NCI-H2196 (cell line): Measurements from ENCODE around the gene BAHCC1.
A peak's percentile ranks its signal among the peaks of the same experiment; 100 is the strongest.
"Not testable (repeated sequence)": the region's sequence is repeated elsewhere in the genome, so short reads cannot be mapped to it uniquely, and the experiment has no call there.

Source experiments
- DNase-seq: peaks from one replicate; lab custom pipeline; 2025; ENCODE audit not compliant: unreplicated experiment; lab: John Stamatoyannopoulos, UW

Gene BAHCC1

GRCh38 chr17:81394921-81395599, at the start of gene BAHCC1:
BAHCC1 (plus strand) TSS chr17:81395457; CDS start chr17:81399740, 4,283 bp downstream.
- DNase-seq = peak; percentile 100

- peak; percentile 100 for DNase-seq
Observed at GRCh38 chr17:81346090-81346907, 49.0 kb upstream of the BAHCC1 start.

GRCh38 chr17:81346908-81347349, 48.3 kb upstream of the BAHCC1 start:
- no peak for DNase-seq

- DNase-seq = no peak
Observed at GRCh38 chr17:81347437-81347836, 47.8 kb upstream of the BAHCC1 start.

DNA sequence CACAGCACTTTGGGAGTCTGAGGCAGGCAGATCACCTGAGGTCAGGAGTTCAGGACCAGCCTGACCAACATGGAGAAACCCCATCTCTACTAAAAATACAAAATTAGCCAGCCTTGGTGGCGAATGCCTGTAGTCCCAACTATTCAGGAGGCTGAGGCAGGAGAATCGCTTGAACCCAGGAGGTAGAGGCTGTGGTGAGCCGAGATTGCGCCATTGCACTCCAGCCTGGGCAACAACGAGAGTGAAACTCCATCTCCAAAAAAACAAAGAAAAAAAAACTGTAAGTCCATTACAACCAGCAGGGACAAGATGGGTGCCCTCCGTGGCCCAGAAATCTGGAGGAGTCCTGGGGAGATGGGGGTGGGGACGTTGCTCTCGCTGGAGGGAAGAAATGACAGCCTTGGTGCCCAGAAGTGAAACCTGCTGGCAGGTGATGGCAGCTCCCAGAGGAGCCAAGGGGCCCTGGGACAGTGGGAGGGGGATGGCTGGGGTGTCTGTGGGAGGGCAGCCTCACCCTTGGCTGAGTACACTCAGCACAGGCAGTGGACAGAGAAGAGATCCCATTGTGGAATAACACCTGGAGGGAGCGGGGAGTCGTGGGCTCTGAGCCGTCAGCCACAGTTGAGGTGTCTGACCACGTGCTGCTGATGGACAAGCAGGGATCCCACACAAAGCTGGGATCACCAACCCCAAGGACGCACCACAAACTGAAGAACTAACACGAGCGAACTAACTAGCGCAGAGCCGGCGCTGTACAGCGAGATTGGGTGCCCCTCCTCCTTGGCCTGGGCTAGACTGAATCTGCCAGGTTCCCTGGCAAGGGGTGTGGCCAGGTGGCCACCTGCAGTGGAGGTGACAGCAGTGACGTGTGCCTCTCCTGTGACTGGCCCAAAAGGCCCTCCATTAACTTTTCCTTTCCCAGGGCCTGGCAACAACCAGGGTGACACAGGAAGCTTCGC, 46.9 kb upstream of the BAHCC1 start:
- no peak for DNase-seq

- no peak for DNase-seq
Observed at GRCh38 chr17:81349397-81350319, 45.6 kb upstream of the BAHCC1 start.

GRCh38 chr17:81350320-81350890, 44.9 kb upstream of the BAHCC1 start:
- no peak for DNase-seq

GRCh38 chr17:81351329-81352052, 43.8 kb upstream of the BAHCC1 start:
- DNase-seq = not testable (repeated sequence)

GRCh38 chr17:81352056-81352455, 43.2 kb upstream of the BAHCC1 start:
- DNase-seq = not testable (repeated sequence)

GRCh38 chr17:81354252-81354953, 40.9 kb upstream of the BAHCC1 start:
- no peak for DNase-seq

DNA sequence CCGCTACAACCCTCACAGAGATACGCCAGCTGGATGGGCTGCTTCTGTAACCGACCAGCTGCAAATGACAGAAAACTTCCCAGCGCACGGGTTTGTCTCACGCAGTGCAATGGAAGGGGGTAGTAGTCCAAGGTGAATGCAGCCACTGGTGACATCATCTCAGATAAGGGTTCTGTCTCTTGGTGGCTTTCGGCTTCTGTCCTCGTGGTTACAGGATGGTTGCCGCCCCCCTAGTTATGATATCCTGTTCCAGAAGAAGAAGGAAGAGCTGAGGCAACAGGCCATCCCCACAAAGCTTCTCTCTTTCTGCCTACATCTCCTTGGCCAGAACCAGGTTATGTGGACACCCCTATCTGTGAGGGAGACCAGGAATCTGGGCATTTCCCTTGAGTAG, 40.3 kb upstream of the BAHCC1 start:
- DNase-seq = no peak

DNA sequence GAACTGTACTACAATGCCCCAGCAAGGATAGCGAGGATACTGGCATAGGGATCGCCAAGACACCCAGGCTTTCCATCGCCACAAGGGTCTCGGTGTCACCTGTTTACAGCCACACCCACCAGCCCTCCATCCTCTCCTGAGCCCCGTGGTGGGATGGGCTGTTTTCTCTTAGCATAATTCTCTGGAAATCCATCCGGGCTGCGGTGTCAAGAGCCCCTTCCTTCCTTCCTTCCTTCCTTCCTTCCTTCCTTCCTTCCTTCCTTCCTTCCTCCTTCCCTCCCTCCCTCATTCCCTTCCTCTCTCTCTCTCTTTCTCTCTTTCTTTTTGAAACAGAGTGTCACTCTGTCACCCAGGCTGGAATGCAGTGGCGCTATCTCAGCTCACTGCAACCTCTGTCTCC, 36.0 kb upstream of the BAHCC1 start:
- no peak for DNase-seq

GRCh38 chr17:81362001-81362400, 33.3 kb upstream of the BAHCC1 start:
- not testable (repeated sequence) for DNase-seq

DNA sequence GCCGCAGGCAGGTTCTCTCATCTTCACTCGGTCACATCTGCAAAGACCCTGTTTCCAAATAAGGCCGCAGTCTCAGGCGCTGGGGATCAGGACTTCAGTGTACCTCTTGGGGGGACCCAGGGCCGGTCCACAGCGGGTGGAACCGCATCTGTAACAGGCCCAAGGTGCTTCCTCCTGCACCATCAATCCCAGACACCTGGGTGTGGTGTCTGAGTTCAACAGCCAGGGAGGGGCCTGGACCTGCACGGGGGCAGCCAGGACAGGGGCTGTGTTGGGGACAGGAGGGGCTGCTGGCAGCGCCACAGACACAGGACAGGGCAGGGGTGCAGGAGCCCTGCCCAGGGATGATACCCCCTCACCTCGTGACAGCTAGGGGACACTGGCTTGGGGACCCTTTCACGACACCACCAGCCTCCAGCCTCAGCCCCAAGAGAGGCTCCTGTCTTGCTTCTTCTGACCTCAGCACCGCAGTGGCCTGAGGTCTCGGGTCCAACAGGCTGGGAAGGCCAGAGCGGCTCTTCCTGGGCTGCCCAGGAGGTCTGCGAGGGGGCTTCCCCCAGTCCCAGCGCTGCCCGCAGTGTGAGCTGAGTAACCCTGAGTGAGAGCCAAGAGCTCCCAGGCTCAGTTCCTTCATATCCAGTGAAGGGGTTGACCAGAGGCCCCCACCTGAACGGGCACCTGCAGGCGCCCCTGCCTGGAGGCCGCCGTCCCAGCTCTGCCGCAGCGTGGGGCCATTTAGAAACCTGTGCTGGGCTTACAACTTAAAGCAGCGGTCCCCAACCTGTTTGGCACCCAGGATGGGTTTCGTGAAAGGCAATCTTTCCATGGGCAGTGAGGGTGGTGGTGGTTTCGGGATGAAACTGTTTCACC, 30.7 kb upstream of the BAHCC1 start:
- DNase-seq = no peak

DNA sequence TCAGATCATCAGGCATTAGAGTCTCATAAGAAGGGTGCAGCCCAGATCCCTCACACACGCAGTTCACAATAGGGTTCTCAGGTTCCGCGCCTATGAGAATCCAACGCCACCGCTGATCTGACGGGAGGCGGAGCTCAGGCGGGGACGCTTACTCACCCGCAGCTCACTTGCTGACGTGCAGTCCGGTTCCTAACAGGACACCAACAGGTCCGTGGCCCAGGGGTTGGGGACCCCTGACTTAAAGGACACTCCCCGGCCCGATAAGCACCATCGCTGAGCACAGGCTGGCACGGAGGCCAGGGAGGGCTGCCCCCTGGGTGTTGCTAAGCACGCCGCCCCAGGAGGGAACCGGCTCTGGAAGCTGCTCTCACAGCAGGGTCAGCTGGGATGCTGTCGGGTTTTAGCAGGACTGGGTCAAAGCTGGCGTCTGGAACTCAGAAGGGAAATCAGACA, 30.1 kb upstream of the BAHCC1 start:
- DNase-seq = peak; percentile 45

DNA sequence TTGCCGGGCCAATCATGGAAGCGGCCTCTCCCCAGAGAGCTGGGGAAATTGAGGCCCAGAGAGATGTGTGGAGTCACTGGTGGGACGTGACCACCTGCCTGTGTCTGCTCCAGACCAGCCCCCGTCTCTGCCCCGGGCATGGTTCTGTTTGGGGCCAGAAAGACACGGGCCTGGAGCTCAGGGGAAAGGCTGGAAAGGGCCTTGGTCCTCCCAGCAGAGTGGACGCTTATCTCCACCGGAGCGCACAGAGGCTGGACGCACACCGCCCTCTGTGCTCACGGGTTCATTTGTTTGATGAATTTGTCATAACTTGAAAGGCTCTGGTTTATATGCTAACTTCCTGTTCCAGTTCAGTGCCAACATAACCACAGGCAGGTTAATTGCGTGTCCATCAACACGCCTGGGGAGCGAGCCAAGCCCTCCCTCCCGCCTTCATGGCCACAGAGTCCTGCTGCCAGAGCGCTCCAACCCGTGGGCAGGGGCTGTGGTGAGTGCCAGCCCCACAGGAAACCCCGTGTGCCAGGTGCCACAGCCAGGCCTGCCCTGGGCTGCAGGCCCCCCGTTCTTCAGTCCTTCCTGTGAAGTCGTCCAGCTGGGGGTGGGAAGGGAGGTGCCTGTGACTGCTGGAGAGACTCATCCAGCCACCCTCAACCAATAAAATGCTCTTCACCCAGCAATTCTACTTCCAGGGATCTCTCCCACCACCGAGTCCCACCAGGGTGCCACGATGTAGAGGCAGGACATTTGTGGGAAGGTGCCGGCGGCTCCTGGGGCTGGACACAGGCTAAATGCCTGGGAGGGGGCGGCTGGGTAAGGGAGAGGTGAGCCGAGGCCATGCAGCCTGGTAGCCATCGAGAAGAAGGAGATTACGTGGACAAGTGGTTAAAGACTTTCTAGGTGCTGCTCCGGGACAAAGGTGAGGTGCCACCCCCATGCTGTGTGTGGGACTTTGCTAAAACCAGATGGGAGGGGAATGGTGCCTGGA, 29.4 kb upstream of the BAHCC1 start:
- DNase-seq = peak; percentile 96
